ENCODE results near the gene ESYT2. TPM values are rescaled to one million over a fixed set of nuclear protein-coding genes. Genes with fewer than 3 reads are reported as not detected.

The ESYT2 gene
- total RNA-seq, 2 donors from 2014 or later, result 24.4 to 31.8 TPM

DNA sequence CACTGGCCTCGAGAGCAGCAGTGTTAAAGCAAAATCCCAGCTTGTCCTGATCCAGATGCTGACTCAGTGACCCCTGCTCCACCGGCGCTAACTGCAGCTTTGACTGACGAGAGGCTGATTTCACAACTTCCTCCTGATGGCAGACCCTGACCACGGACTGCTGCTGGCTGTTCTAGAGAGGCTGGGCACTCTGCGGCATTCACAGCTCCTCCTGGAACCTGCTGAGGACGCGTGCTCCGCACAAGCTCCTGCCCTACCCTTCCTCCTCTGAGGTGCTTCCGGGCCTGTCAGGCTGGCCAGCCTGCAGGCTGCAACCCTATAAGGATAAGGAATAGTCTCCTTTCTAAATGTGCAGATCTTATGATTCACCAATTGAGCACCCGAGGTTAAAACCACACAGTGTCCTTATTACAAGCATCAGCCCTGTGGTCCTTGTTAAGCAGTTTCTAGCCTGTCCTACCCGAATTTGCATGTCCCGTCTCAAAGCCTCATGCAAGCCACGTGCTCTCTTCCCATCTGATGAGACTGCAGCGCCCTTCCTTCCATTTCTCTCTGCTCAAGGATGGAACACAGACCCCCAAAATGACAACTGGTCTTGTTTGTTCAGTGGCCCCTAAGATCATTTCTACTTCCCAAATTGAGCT is 89.2 kb downstream of the ESYT2 start:
- H3K4me3 Mint-ChIP-seq, result peak overlapping the region; percentile 58
- peaks cover 11% of the 10 kb centered on the region in 2 donors for H3K4me1 Mint-ChIP-seq (ENCODE audit: low read depth in 2 of 2)
- DNase-seq (ENCODE audit: low spot score), result no peak
- H3K36me3 Mint-ChIP-seq, result peaks cover 9% of the 10 kb centered on the region
- no peaks in the 10 kb centered on the region for H3K9me3 Mint-ChIP-seq
- H3K27ac Mint-ChIP-seq, result peak overlapping the region; percentile 63 to 72
- no peaks in the 10 kb centered on the region for H3K27me3 Mint-ChIP-seq
- ATAC-seq, result peak; percentile 71 to 82

DNA sequence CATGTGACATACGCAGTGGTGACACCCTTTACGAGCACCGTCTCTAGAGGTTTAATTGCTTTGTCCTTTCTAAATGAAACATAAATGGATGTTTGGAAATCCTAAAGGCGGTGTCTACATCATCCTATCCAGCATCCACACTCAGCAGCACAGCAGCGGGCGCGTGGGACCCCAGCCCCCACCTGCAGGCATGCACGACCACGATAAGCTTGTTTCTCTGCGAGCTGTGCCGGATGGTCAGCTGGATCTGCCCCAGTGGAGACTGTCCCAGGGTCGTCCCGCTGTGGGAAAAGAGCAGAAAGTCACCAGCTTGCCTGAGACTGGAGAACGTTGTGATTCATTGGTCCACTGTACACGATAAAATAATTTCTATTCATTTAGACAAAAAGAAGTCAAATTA is 90.5 kb downstream of the ESYT2 start:
- Mint-ChIP-seq H3K4me1 (ENCODE audit: low read depth in 2 of 2) (peaks cover 11 to 14% of the 10 kb centered on the region in 2 donors), H3K36me3 (peaks cover 9% of the 10 kb centered on the region), H3K9me3 (no peaks in the 10 kb centered on the region), H3K4me3 (no peak overlapping the region), H3K27me3 (no peaks in the 10 kb centered on the region), H3K27ac (no peak overlapping the region)
- DNase-seq (ENCODE audit: low spot score) (no peak), ATAC-seq (no peak)

DNA sequence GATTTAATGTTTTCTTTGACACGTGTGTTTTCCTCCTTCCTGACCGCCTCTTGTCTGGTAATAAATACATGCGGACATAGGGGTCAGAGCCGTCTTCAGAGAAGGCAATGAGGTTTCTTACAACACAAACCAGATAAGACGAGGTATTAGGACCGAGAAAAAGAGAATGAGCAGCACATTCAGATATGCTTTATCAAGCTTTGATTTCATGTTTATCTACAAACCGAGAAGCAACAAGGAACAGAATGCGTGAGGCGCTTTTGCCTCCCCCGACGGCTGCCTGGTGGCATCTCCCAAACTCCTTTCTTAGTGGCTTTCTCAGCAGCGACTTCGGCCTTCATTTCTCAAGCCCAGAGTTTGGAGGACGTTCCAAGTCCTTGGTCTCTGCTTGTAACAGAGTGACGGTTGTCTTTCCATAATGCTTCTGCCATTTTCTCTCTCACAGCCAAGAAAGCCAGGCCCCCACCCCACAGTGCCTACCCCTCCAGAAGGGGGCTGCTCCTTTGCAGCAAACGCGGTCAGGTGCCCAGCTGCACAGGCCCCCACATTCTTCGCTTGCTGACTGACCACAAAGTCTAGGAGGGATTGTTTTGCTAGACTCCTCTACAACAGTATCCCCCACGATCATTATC is 92.1 kb downstream of the ESYT2 start:
- Mint-ChIP-seq H3K36me3 (peaks cover 9% of the 10 kb centered on the region), H3K4me1 (ENCODE audit: low read depth in 2 of 2) (peaks cover 17 to 21% of the 10 kb centered on the region in 2 donors), H3K27me3 (no peaks in the 10 kb centered on the region), H3K9me3 (no peaks in the 10 kb centered on the region), H3K27ac (peak overlapping the region in 1 of 2 donors; percentile 54), H3K4me3 (no peak overlapping the region)
- DNase-seq (ENCODE audit: low spot score) (no peak), ATAC-seq (no peak)

DNA sequence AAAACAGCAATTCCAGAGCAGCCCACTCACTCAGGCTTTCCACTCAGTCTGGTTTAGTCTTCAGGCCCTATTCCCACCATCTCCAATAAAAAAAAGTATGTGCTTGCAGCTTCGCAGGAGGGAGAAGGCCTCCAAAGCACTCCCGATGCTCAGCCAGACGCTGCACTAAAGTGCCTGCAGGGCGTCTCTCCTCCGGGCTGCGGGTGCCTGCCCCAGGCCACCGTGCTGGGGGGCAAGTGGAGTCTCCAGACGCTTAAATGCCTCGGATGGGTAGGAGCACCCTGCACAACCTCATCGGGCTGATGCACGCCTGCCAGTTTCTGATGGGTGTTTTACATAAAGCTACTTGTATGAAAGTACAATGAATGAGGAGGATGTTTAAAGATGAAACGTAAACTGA is 93.4 kb downstream of the ESYT2 start:
- Mint-ChIP-seq H3K27ac (no peak overlapping the region), H3K4me3 (no peak overlapping the region), H3K9me3 (no peaks in the 10 kb centered on the region), H3K27me3 (no peaks in the 10 kb centered on the region), H3K36me3 (peaks cover 9% of the 10 kb centered on the region), H3K4me1 (ENCODE audit: low read depth in 2 of 2) (peaks cover 16 to 24% of the 10 kb centered on the region in 2 donors)
- no peak for ATAC-seq
- no peak for DNase-seq (ENCODE audit: low spot score)

DNA sequence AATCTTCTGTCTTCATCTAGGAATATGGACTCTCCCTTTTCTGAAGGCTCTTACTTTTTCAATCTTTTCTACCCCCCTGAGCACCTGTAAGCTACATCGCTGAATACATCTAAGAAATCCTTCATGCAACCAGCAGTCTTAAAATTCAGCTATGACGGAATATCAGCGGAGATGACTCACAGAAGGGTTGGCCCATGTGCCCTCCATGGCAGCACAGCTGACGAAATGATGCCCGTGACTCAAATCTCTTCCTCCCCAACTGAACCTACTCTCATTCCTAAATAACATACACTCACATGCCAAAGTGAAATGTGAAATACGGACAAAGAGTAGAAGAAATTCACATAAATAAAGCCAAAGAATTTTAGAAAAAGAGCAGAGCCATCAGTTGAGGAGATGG is 94.4 kb downstream of the ESYT2 start:
- ATAC-seq, result no peak
- Mint-ChIP-seq H3K27me3 (no peaks in the 10 kb centered on the region), H3K36me3 (peaks cover 6% of the 10 kb centered on the region), H3K4me3 (no peak overlapping the region), H3K9me3 (no peaks in the 10 kb centered on the region), H3K4me1 (ENCODE audit: low read depth in 2 of 2) (peaks cover 14 to 18% of the 10 kb centered on the region in 2 donors), H3K27ac (no peak overlapping the region)
- no peak for DNase-seq (ENCODE audit: low spot score)

DNA sequence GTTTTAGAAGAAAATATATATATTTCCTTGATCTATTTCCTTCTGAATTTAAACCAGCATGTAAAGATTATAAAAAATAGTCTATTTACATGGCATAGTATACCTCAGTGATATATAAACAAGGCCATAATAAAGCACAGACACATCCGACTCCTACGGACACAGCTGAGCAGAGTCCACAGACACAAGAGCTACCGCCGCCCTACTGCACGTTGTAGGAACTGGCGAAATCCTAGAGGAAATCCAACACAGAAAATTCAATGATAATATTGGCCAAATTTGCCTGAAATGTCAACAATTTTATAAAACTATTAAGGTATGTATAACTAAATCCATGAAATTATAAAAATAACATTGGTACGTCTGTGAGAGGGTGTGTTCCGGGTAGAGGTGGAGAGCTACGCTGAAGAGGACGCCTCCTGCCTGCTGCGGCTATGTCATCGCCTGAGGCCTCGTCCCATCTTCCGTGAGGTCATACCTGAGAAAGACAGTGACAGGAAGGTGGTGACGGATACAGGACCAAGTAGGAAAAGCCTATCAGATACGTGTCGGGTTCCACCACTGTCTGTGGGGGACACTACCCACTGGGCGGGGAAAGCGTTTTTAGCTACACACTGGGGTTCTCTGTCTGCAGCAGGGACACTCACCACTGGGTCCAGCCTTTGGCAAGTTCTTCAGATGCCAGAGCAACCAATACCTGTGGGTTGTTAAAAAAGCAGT is 95.4 kb downstream of the ESYT2 start:
- Mint-ChIP-seq H3K4me1 (ENCODE audit: low read depth in 2 of 2) (peaks cover 17 to 20% of the 10 kb centered on the region in 2 donors), H3K36me3 (peaks cover 6% of the 10 kb centered on the region), H3K4me3 (no peak overlapping the region), H3K9me3 (no peaks in the 10 kb centered on the region), H3K27me3 (no peaks in the 10 kb centered on the region), H3K27ac (no peak overlapping the region)
- DNase-seq (ENCODE audit: low spot score), result no peak
- ATAC-seq, result no peak

DNA sequence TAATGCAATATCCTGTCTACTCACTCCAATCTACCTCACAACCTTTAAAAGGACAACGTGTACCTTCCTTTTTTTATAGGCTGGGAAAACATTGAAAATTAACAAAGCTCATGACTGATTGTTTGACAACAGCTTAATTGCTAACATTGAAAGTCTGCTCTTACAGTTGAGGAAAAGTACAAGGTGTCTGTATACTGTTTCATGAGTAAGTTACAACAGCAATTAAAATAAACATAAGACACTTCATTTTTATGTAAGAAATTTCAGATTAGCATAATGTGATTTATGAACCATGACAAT is 96.1 kb downstream of the ESYT2 start:
- no peak for ATAC-seq
- Mint-ChIP-seq H3K9me3 (no peaks in the 10 kb centered on the region), H3K27me3 (no peaks in the 10 kb centered on the region), H3K27ac (peak overlapping the region in 1 of 2 donors; percentile 50), H3K4me3 (no peak overlapping the region), H3K36me3 (peaks cover 6% of the 10 kb centered on the region), H3K4me1 (ENCODE audit: low read depth in 2 of 2) (peaks cover 17 to 20% of the 10 kb centered on the region in 2 donors)
- DNase-seq (ENCODE audit: low spot score), result no peak

DNA sequence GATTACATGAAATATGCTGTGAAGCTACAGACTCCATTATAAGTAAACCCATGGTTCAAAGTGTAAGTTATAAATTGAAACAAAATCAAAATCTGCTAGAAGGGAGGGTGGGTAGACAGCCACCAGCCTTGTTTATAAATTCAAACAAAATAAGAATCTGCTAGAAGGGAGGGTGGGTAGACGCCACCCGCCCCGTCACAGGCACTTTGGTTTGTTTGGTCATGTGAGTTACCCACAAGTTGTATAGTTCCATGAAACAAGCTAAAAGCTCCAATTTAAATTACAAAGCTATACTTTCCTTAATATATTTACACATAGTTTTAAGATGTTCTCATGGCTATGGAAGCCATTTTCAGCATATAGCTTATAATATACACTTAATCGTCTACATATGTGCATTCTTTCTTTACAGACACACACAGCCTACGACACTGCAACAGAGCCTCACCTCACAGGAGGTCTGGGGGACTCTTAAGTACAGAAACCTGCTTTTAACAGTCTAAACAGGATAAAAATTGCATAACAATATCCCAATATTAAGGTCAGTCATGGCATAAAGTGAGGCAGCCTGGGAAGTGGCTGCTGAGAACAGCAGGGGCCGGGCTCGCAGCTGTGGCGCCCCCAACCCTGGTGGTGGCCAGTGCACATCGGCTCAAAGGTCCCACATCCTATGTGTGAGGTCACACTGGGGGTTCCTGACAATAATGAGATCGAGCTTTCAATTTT is 96.7 kb downstream of the ESYT2 start:
- Mint-ChIP-seq H3K4me3 (no peak overlapping the region), H3K4me1 (ENCODE audit: low read depth in 2 of 2) (peaks cover 17 to 20% of the 10 kb centered on the region in 2 donors), H3K9me3 (no peaks in the 10 kb centered on the region), H3K27me3 (no peaks in the 10 kb centered on the region), H3K36me3 (peaks cover 6% of the 10 kb centered on the region), H3K27ac (peak overlapping the region; percentile 18 to 50)
- DNase-seq (ENCODE audit: low spot score), result no peak
- peak; percentile 69 to 74 for ATAC-seq

DNA sequence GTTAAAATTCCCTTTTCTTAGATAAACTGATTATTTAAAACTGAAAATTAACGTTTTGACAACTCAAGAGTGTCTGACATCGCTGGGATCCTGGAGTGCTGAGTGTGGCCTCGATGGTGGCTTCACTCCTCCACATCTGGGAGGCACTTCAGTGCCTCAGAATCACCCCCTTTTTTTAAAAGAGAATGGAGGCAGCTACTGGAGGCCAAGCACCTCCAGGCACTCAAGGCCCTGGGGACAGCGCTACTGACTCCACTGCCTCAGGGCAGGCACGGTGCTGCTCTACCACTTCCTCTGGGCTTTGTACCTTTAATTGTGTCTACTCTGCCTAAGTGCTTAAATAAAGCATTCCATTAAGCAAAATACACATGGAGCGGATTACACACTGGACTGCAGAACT is 97.5 kb downstream of the ESYT2 start:
- DNase-seq (ENCODE audit: low spot score) (no peak), ATAC-seq (no peak)
- Mint-ChIP-seq H3K27ac (peak overlapping the region; percentile 18 to 29), H3K4me1 (ENCODE audit: low read depth in 2 of 2) (peaks cover 17 to 20% of the 10 kb centered on the region in 2 donors), H3K4me3 (no peak overlapping the region), H3K27me3 (no peaks in the 10 kb centered on the region), H3K9me3 (no peaks in the 10 kb centered on the region), H3K36me3 (peaks cover 6% of the 10 kb centered on the region)

DNA sequence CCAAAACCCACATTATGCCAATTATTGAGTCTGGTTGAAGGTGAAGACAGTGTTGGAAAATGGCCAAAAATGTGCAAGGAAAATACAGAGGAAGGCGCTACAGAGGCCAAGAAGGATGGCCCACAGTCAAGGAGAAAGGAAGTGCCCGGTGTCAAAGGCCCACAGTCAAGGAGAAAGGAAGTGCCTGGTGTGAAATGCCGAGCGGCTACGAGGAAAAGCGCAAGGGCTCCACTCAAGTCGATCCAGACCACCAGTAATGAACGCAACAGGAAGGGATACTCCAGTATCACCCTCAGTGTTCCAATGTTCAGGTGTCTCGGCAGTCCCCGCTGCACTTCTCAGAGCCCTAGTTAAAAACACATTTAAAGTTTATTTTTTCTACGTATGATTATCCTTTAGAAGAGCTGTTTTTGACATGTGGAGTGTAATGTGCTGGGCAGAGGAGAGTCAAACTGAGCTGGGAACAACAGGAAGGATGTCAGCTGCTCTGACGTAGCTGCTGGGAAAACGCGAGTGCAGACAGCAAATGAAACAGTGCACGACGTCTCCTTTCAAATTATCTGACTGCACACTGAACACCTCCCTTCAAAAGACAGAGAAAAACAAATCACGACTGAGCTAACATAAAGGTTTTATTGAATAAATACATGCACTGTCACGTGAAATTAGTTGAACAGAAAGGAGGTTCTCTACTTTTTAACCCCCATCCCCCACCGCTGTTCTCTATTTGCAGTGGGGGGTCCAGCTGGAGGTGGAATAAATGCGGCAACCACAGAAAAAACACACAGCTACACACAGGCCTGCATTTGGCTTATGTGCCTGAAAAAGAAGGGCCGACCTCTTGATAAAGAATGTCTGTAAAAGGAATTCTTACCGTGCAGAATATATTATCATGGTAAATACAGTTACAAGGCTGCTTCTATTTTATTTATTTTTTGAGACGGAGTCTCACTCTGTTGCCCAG is 98.6 kb downstream of the ESYT2 start:
- H3K4me1 Mint-ChIP-seq (ENCODE audit: low read depth in 2 of 2), result peaks cover 17 to 22% of the 10 kb centered on the region in 2 donors

DNA sequence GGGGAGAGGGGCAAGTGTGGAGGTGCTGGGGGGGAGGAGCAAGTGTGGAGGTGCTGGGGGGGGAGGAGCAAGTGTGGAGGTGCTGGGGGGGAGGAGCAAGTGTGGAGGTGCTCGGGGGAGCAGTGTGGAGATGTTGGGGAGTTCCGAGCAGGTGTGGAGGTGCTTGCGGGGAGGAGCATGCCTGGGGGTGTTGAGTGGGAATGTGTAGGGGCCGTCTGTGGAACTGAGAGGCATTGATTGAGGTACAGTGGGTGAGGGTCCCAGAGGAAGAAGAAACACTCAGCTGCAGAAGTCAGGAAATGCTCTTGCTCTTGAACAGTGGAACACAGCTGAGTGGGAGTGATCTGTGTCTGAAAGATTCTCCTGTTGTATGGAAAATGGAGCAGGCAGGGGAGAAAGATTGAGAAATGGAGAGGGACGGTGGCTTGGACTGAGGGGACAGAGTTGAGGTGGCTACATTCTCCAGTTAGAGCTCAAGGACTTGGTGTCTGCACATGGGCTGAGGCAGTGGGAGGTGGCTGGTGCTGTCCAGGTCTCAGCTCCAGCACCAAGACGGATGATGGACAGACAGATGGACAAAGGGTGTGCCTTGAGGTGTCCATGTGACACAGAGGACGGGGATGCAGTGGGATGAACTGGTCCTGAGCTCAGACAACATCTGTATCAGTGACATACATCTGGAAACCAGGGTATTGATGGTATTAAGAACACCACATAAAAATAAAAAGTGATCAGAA is 99.5 kb downstream of the ESYT2 start:
- peak overlapping the region in 1 of 2 donors; percentile 20 for H3K27ac Mint-ChIP-seq
- H3K36me3 Mint-ChIP-seq, result peaks cover 6% of the 10 kb centered on the region
- no peak overlapping the region for H3K4me3 Mint-ChIP-seq
- no peak for DNase-seq (ENCODE audit: low spot score)
- H3K4me1 Mint-ChIP-seq (ENCODE audit: low read depth in 2 of 2), result peaks cover 17 to 20% of the 10 kb centered on the region in 2 donors
- H3K9me3 Mint-ChIP-seq, result no peaks in the 10 kb centered on the region
- no peaks in the 10 kb centered on the region for H3K27me3 Mint-ChIP-seq
- ATAC-seq, result no peak

More for the DNA sequence above, 98.6 kb downstream of the ESYT2 start:
- no peak overlapping the region for H3K4me3 Mint-ChIP-seq
- peak overlapping the region in 1 of 2 donors; percentile 16 for H3K27ac Mint-ChIP-seq
- ATAC-seq (no peak), DNase-seq (ENCODE audit: low spot score) (no peak)
- peaks cover 6% of the 10 kb centered on the region for H3K36me3 Mint-ChIP-seq
- H3K27me3 Mint-ChIP-seq, result no peaks in the 10 kb centered on the region
- H3K9me3 Mint-ChIP-seq, result no peaks in the 10 kb centered on the region

DNA sequence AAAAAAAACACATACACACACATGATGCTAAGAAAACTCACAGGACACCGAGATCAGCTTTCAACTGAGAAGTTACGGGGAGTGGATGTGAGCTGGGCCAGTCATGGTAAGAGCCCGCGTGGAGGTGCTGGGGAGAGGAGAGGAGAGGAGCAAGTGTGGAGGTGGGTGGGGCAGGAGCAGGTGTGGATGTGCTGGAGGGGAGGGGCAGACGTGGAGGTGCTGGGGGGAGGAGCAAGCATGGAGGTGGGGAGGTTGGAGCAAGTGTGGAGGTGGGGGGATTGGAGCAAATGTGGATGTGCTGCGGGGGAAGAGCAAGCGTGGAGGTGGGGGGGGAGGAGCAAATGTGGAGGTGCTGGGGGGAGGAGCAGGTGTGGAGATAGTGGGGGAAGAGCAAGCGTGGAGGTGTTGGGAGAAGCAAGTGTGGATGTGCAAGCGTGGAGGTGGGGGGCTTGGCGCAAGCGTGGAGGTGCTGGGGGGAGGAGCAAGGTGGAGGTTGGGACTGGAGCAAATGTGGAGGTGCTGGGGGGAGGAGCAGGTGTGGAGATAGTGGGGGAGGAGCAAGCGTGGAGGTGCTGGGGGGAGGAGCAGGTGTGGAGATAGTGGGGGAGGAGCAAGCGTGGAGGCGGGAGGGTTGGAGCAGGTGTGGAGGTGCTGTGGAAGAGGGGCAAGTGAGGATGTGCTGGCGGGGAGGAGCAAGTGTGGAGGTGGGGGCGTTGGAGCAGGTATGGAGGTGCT is 100.2 kb downstream of the ESYT2 start:
- H3K27me3 Mint-ChIP-seq, result no peaks in the 10 kb centered on the region

More for the DNA sequence above, 100.2 kb downstream of the ESYT2 start:
- Mint-ChIP-seq H3K27ac (peak overlapping the region in 1 of 2 donors; percentile 44), H3K9me3 (no peaks in the 10 kb centered on the region), H3K4me3 (no peak overlapping the region), H3K36me3 (peaks cover 6% of the 10 kb centered on the region), H3K4me1 (ENCODE audit: low read depth in 2 of 2) (peaks cover 17 to 19% of the 10 kb centered on the region in 2 donors)
- no peak for DNase-seq (ENCODE audit: low spot score)
- no peak for ATAC-seq

Measured in natural killer cell treated with Interleukin-12 subunit alpha and Interleukin-12 subunit beta and Interleukin-15 and Interleukin-18, amount 100 ng/mL, for 72 hours (primary cell).